Smooth muscle cell of trachea (primary cell): ENCODE results near the gene MAGED4. TPM values are rescaled to one million over a fixed set of nuclear protein-coding genes. Genes with fewer than 3 reads are reported as not detected.

ENCODE experiments used
- total RNA-seq: library from RNA; depleted of rRNA; stranded (reverse); fragments of >200 nt; gene quantifications from 2 replicates; pipeline ENCODE4 v1.2.1, GENCODE V29; 2014

Gene MAGED4, protein sequence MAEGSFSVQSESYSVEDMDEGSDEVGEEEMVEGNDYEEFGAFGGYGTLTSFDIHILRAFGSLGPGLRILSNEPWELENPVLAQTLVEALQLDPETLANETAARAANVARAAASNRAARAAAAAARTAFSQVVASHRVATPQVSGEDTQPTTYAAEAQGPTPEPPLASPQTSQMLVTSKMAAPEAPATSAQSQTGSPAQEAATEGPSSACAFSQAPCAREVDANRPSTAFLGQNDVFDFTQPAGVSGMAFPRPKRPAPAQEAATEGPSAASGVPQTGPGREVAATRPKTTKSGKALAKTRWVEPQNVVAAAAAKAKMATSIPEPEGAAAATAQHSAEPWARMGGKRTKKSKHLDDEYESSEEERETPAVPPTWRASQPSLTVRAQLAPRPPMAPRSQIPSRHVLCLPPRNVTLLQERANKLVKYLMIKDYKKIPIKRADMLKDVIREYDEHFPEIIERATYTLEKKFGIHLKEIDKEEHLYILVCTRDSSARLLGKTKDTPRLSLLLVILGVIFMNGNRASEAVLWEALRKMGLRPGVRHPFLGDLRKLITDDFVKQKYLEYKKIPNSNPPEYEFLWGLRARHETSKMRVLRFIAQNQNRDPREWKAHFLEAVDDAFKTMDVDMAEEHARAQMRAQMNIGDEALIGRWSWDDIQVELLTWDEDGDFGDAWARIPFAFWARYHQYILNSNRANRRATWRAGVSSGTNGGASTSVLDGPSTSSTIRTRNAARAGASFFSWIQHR
- 34.0 and 38.5 TPM in 2 replicates for total RNA-seq

DNA sequence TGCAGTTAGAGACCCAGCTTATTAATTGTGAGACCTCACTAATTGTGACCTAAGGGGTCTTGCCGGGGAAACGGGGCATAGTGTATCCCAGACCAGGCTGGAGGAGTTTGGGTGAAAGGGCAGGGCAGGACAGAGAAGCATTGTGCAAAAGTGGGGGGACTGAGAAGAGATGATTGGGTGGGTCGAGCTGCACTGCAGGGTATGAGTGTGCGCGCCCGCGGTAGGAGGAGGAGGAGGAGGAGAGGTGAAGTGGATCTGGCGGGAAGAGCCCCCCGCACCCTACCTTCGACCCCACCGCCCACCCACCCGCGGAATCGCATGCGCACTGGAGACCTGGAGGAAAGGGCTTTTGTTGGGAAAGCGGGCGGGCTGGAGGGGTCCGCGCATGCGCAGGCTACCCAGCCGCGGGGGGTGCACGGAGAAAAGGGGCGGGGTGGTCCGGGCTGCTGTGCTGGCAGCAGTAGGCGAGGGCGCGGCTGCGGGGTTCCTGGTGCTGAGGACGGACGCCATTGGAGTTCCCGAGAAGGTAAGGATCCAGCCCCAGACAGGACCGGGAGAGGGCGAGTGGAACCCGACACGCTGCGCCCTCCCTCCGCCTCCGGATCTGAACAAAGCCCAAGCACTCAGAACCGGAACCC is at the start of gene MAGED4:
Gene MAGED4 (plus strand): TSS at position 449 of the 638 bp plus-strand sequence. CDS start 1,035 bp downstream, outside the sequence.

Other genes with a start within 250 kb of the MAGED4 start
- gene MAGED4B, start 115.7 kb upstream of the MAGED4 start, total RNA-seq: 44.5 and 53.1 TPM in 2 replicates
- gene XAGE2, start 184.1 kb downstream of the MAGED4 start, total RNA-seq: not detected in 2 replicates